T47D (cell line): ENCODE data around the gene GRIK1.

Experiments
- DNase-seq, 2 experiments: peaks; one replicate each; pipeline versions ENCODE4 v3.0.0 to v3.0.0-alpha.2; 2011 to 2012; ENCODE audit warnings: low read depth in 1 of 2, low spot score in 1 of 2
- JUND ChIP-seq: IDR thresholded peaks from 2 replicates; pipeline ENCODE4 v1.6.1; 2012; ENCODE audit warnings: low read depth
- in situ Hi-C: cut with HindIII; loops from 2 replicates; pipeline ENCODE4 v1.10.0; 2016; ENCODE audit warnings: low sequenced_read_pairs, low pct_unique_long_range_greater_than_20kb

The GRIK1 gene

GRCh38 chr21:29817450-29817849 lies 122.3 kb downstream of the GRIK1 start:
- DNase-seq: peak in 1 of 2 experiments; percentile 15
- TF ChIP-seq JUND: no peak

GRCh38 chr21:29812947-29813346 lies 126.8 kb downstream of the GRIK1 start:
- peak in 1 of 2 experiments; percentile 20 for DNase-seq
- in situ Hi-C loops: no loop called here
- TF ChIP-seq JUND: no peak

More at GRCh38 chr21:29817450-29817849, 122.3 kb downstream of the GRIK1 start:
- in situ Hi-C loops: no loop called here

- DNase-seq: no peak
- no peak for TF ChIP-seq JUND
- in situ Hi-C loops: no loop called here
Observed at GRCh38 chr21:29810871-29811270, 128.9 kb downstream of the GRIK1 start.

- DNase-seq: no peak
- in situ Hi-C loops: no loop called here
- TF ChIP-seq JUND: no peak
Observed at GRCh38 chr21:29808153-29808552, 131.6 kb downstream of the GRIK1 start.

GRCh38 chr21:29805105-29805504 lies 134.7 kb downstream of the GRIK1 start:
- in situ Hi-C loops: no loop called here
- no peak for TF ChIP-seq JUND
- no peak for DNase-seq

GRCh38 chr21:29803191-29803590 lies 136.6 kb downstream of the GRIK1 start:
- TF ChIP-seq JUND: no peak
- in situ Hi-C loops: no loop called here

GRCh38 chr21:29801122-29801521 lies 138.7 kb downstream of the GRIK1 start:
- TF ChIP-seq JUND: no peak
- in situ Hi-C loops: no loop called here
- DNase-seq: no peak

More at GRCh38 chr21:29803191-29803590, 136.6 kb downstream of the GRIK1 start:
- peak in 1 of 2 experiments; percentile 15 for DNase-seq

- no peak for TF ChIP-seq JUND
- no peak for DNase-seq
- in situ Hi-C loops: no loop called here
Observed at GRCh38 chr21:29800056-29800455, 139.7 kb downstream of the GRIK1 start.

- no peak for TF ChIP-seq JUND
- no peak for DNase-seq
- in situ Hi-C loops: no loop called here
Observed at GRCh38 chr21:29798840-29799239, 141.0 kb downstream of the GRIK1 start.

GRCh38 chr21:29797155-29797554 lies 142.6 kb downstream of the GRIK1 start:
- no peak for DNase-seq
- no peak for TF ChIP-seq JUND
- in situ Hi-C loops: no loop called here

GRCh38 chr21:29793712-29794111 lies 146.1 kb downstream of the GRIK1 start:
- in situ Hi-C loops: no loop called here
- no peak for TF ChIP-seq JUND
- no peak for DNase-seq

- DNase-seq: no peak
- in situ Hi-C loops: no loop called here
- TF ChIP-seq JUND: no peak
Observed at GRCh38 chr21:29789393-29789792, 150.4 kb downstream of the GRIK1 start.

GRCh38 chr21:29788752-29789151 lies 151.0 kb downstream of the GRIK1 start:
- DNase-seq: no peak
- in situ Hi-C loops: no loop called here
- no peak for TF ChIP-seq JUND

- in situ Hi-C loops: no loop called here
Observed at GRCh38 chr21:29787361-29787909, 152.4 kb downstream of the GRIK1 start.

More at GRCh38 chr21:29787361-29787909, 152.4 kb downstream of the GRIK1 start:
- no peak for DNase-seq
- TF ChIP-seq JUND: no peak
